SH-SY5Y (cell line): ENCODE results near the gene FAM170B.

ENCODE experiments used
- GATA2 ChIP-seq: IDR thresholded peaks from 2 replicates; pipeline ENCODE4 v1.6.1; 2011; ENCODE audit warnings: mild to moderate bottlenecking, low read depth, low read length
- GATA3 ChIP-seq: IDR thresholded peaks from 2 replicates; pipeline ENCODE4 v1.6.1; 2011; ENCODE audit warnings: low read depth, mild to moderate bottlenecking, low read length, moderate library complexity

DNA sequence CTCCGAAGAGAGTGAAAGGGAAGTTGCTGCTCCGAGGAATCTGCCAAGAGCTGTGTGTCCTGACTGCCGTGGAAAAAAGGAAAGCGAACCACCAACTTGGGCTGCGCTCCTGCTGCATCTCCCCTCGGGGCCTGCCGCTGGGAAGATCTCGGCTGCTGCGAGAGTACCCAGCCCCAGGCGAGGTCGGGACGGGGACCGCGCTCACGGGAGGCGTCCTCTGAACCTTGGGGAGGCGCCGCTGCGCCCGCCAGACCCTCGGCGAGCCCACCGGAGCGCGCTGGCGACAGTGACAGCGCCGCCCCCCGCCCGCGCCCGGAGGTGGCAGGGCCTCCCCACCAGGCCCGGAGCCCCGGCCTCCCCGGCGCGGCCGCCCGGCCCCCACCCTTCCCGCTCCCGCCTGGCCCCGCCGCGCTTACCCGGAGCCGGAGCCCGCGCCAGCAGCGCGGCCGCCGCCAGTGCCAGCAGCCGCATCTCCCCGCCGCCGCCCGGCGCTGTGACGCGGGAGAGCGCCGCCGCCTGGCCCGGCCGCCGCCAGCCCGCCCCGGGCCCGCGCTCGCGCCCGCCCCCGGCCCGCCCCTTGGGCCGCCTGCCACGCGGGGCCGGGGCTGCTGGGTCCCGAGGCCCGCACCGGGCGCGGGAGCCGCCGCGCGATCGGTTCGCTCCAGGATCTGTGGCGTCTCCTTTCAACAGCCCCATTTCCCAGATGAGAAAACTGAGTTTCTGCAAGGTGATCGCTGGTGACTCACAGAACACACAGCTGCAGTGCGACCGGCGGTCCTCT lies 18.6 kb downstream of the FAM170B start, which contains the start of gene VSTM4:
- no peak for TF ChIP-seq GATA2
- TF ChIP-seq GATA3, result no peak
